ENCODE results near the gene MYEOV. TPM values are rescaled to one million over a fixed set of nuclear protein-coding genes. Genes with fewer than 3 reads are reported as not detected.
A peak's percentile ranks its signal among the peaks of the same experiment; 100 is the strongest.

MYEOV gene
- total and polyA plus RNA-seq, 9 of the 15 experiments (the other 6 are each of a cell fraction or from before 2014, with no cell fraction given), result 10.2 to 133 (median 32.2) TPM

- TF ChIP-seq PRPF4 (IDR thresholded peaks at IDR 0.05; ENCODE audit: insufficient read depth, low read depth, low read length, poor library complexity, severe bottlenecking) (no peak), HNRNPL (IDR thresholded peaks at IDR 0.05; ENCODE audit: low read depth, low read length) (no peak), EGR1 (conservative IDR thresholded peaks at IDR 0.05) (no peak), SMARCA5 (IDR thresholded peaks at IDR 0.05) (no peak), SRSF7 (optimal IDR thresholded peaks at IDR 0.05; ENCODE audit: low read depth, low read length) (no peak)
- TF ChIP-seq, protein P1, sequence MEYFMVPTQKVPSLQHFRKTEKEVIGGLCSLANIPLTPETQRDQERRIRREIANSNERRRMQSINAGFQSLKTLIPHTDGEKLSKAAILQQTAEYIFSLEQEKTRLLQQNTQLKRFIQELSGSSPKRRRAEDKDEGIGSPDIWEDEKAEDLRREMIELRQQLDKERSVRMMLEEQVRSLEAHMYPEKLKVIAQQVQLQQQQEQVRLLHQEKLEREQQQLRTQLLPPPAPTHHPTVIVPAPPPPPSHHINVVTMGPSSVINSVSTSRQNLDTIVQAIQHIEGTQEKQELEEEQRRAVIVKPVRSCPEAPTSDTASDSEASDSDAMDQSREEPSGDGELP (CRISPR knock-in tag; IDR thresholded peaks at IDR 0.05; ENCODE audit: borderline replicate concordance), result no peak
Measured at GRCh38 chr11:69274531-69275016, 19.4 kb upstream of the MYEOV start (continued).

- in situ Hi-C loops (cut with MboI) (no loop called here), intact Hi-C loops (cut with micrococcal nuclease) (no loop called here)
- ATAC-seq (no peak), DNase-seq (ENCODE audit: extremely low read depth in 1 of 4, low spot score in 3 of 4) (no peak), FAIRE-seq (no peak)
- Histone ChIP-seq H3K79me2 (ENCODE audit: control insufficient read depth, insufficient read depth, low read length) (no peaks in the 10 kb centered on the region), H3K27me3 (ENCODE audit: control insufficient read depth in 2 of 2, insufficient read depth in 2 of 2, low read length in 2 of 2) (peaks cover 10 to 39% of the 10 kb centered on the region in 2 experiments; a peak in 4 of 5 replicates), H3K9me3 (replicated peaks; ENCODE audit: control insufficient read depth, insufficient read depth, low read depth, low read length) (no peaks in the 10 kb centered on the region), H3K4me1 (replicated peaks in 1 of 2; ENCODE audit: control insufficient read depth in 2 of 2, insufficient read depth in 2 of 2, low read length in 2 of 2) (peaks cover 0 to under 1% of the 10 kb centered on the region in 2 experiments; a peak in 1 of 5 replicates), H4K20me1 (replicated peaks; ENCODE audit: control insufficient read depth, insufficient read depth, low read length) (no peaks in the 10 kb centered on the region), H3K27ac (ENCODE audit: extremely low read depth, low read depth, low read length) (no peak overlapping the region), H3K9me1 (ENCODE audit: control insufficient read depth, insufficient read depth, low read length) (no peaks in the 10 kb centered on the region), H3K4me2 (ENCODE audit: insufficient read depth, low read length) (no peak overlapping the region), H3K9ac (ENCODE audit: insufficient read depth in 1 of 2, low read depth in 2 of 2, low read length in 2 of 2) (no peak overlapping the region), H3K36me3 (ENCODE audit: control insufficient read depth, insufficient read depth, low read length) (no peaks in the 10 kb centered on the region), H2AFZ (ENCODE audit: low read depth, low read length) (no peak overlapping the region), H3K4me3 (no peak overlapping the region)
- ChIA-PET CTCF (ENCODE audit: low intra/inter-chr PET ratio) (no interaction called here), POLR2A (no interaction called here)
- BruUV-seq (replicated peaks), result no TSS peak
- TF ChIP-seq HBP1 (CRISPR knock-in tag; IDR thresholded peaks at IDR 0.05) (0 out of 2 replicates have a peak, but pooled peaks have one; percentile 47), OTX1 (CRISPR knock-in tag; IDR thresholded peaks at IDR 0.05) (0 out of 2 replicates have a peak, but pooled peaks have one; percentile 43), ZBTB26 (CRISPR knock-in tag; IDR thresholded peaks at IDR 0.05) (0 out of 2 replicates have a peak, but pooled peaks have one; percentile 21), PCBP2 (IDR thresholded peaks at IDR 0.05; ENCODE audit: low read depth, low read length, poor library complexity, severe bottlenecking) (no peak), PYGO2 (tag; IDR thresholded peaks at IDR 0.05) (no peak), ZBTB7A (IDR thresholded peaks at IDR 0.05; ENCODE audit: borderline replicate concordance, control insufficient read depth, low read depth, low read length) (no peak), ZNF444 (CRISPR knock-in tag; IDR thresholded peaks at IDR 0.05) (no peak), SFPQ (IDR thresholded peaks at IDR 0.05; ENCODE audit: low read depth, low read length) (no peak), TARDBP (IDR thresholded peaks at IDR 0.05) (no peak)
- TF ChIP-seq, protein P1 (CRISPR knock-in tag; IDR thresholded peaks at IDR 0.05; ENCODE audit: borderline replicate concordance), result no peak
Measured at GRCh38 chr11:69275178-69275577, 18.8 kb upstream of the MYEOV start.

Measured in K562 (cell line).